Measurements from ENCODE around the gene ABT1. TPM values are rescaled to one million over a fixed set of nuclear protein-coding genes. Genes with fewer than 3 reads are reported as not detected.

Gene ABT1
- 21.0 to 22.1 TPM (median 21.6 TPM) in 3 replicates for total RNA-seq (2021)
- percentile 90 among the genes with signal in this experiment for Bru-seq, nascent RNA
- long read RNA-seq, experiment 1, transcript ABT1-201 (3 exons, 2,949 nt), result major isoform, 203 of 206 reads
- long read RNA-seq, experiment 1, partial matches to known transcripts, result 2 of 206 reads
- long read RNA-seq, experiment 1, other reads (novel, unspliced or antisense), result 1 of 206 reads
- long read RNA-seq, experiment 2, transcript ABT1-201 (3 exons, 2,949 nt), result major isoform, 64 of 72 reads
- long read RNA-seq, experiment 2, partial matches to known transcripts, result 0 of 72 reads
- long read RNA-seq, experiment 2, other reads (novel, unspliced or antisense), result 8 of 72 reads
- long read RNA-seq, experiment 3, transcript ABT1-201 (3 exons, 2,949 nt), result major isoform, 206 of 210 reads
- long read RNA-seq, experiment 3, partial matches to known transcripts, result 0 of 210 reads
- long read RNA-seq, experiment 3, other reads (novel, unspliced or antisense), result 4 of 210 reads

- Mint-ChIP-seq H3K4me1 (peaks cover 11% of the 10 kb centered on the region), H3K4me3 (no peak within 1 kb of the TSS), H3K27ac (no peak within 1 kb of the TSS), H3K9me3 (no peaks in the 10 kb centered on the region), H3K27me3 (ENCODE audit: low read depth) (peaks cover 9% of the 10 kb centered on the region; the same call in 1 of the 2 replicates), H3K36me3 (peaks cover 14% of the 10 kb centered on the region)
- ChIA-PET POLR2A (interaction anchor here (1.3 kb wide), 1 partner anchor 536 kb away, joined by 4 read pairs; a partner anchor contains a TSS), CTCF (interaction anchor here (1.0 to 5.7 kb wide), 4 partner anchors 22 to 530 kb away, joined by 3 to 181 read pairs (median 36); no protein-coding TSS in a partner anchor)
- peak; percentile 99 for DNase-seq (ENCODE audit: low spot score)
- peak; percentile 75 for ATAC-seq
- no peak for TF ChIP-seq MLX (CRISPR knock-in tag; IDR thresholded peaks at IDR 0.05)
- TF ChIP-seq GRHL2 (CRISPR knock-in tag; IDR thresholded peaks at IDR 0.05; ENCODE audit: insufficient replicate concordance, severe bottlenecking), result no peak
- peak; percentile 100 for TF ChIP-seq FOXK1 (CRISPR knock-in tag; IDR thresholded peaks at IDR 0.05)
- TF ChIP-seq PRRX2 (CRISPR knock-in tag; IDR thresholded peaks at IDR 0.05), result no peak
- TF ChIP-seq SMAD4 (CRISPR knock-in tag; IDR thresholded peaks at IDR 0.05), result no peak
- no peak for TF ChIP-seq IRF1 (CRISPR knock-in tag; IDR thresholded peaks at IDR 0.05)
- no peak for TF ChIP-seq E2F4 (CRISPR knock-in tag; IDR thresholded peaks at IDR 0.05; ENCODE audit: borderline replicate concordance, low read depth)
- TF ChIP-seq JAZF1 (CRISPR knock-in tag; IDR thresholded peaks at IDR 0.05), result no peak
- TF ChIP-seq FOXP4 (CRISPR knock-in tag; IDR thresholded peaks at IDR 0.05), result peak; percentile 88; the same call in 1 of the 2 replicates
- TF ChIP-seq NR1H2 (CRISPR knock-in tag; IDR thresholded peaks at IDR 0.05), result no peak
- TF ChIP-seq ZNF317 (CRISPR knock-in tag; IDR thresholded peaks at IDR 0.05; ENCODE audit: borderline replicate concordance, low read depth), result no peak
- no peak for TF ChIP-seq RORB (CRISPR knock-in tag; IDR thresholded peaks at IDR 0.05)
- no peak for TF ChIP-seq MXD4 (CRISPR knock-in tag; IDR thresholded peaks at IDR 0.05; ENCODE audit: borderline replicate concordance)
- TF ChIP-seq GABPB1 (CRISPR knock-in tag; IDR thresholded peaks at IDR 0.05), result peak; percentile 89
- no peak for TF ChIP-seq ZNF532 (CRISPR knock-in tag; IDR thresholded peaks at IDR 0.05; ENCODE audit: borderline replicate concordance)
- TF ChIP-seq ZNF263 (CRISPR knock-in tag; IDR thresholded peaks at IDR 0.05; ENCODE audit: low read depth), result no peak
- no peak for TF ChIP-seq PREB (CRISPR knock-in tag; IDR thresholded peaks at IDR 0.05; ENCODE audit: borderline replicate concordance)
- TF ChIP-seq ATF3 (CRISPR knock-in tag; conservative IDR thresholded peaks at IDR 0.05), result no peak
- TF ChIP-seq SP1 (CRISPR knock-in tag; conservative IDR thresholded peaks at IDR 0.05), result peak; percentile 99
- TF ChIP-seq FOXJ3 (CRISPR knock-in tag; IDR thresholded peaks at IDR 0.05; ENCODE audit: borderline replicate concordance), result no peak
- TF ChIP-seq GTF2I (CRISPR knock-in tag; conservative IDR thresholded peaks at IDR 0.05), result no peak
- no peak for TF ChIP-seq ZNF671 (CRISPR knock-in tag; IDR thresholded peaks at IDR 0.05)
- no peak for TF ChIP-seq ZBTB21 (CRISPR knock-in tag; IDR thresholded peaks at IDR 0.05; ENCODE audit: borderline replicate concordance)
- no peak for TF ChIP-seq ZNF423 (CRISPR knock-in tag; IDR thresholded peaks at IDR 0.05)
- TF ChIP-seq IRF2 (CRISPR knock-in tag; IDR thresholded peaks at IDR 0.05; ENCODE audit: borderline replicate concordance, low read depth), result no peak
Observed at GRCh38 chr6:26596579-26597388, at the start of gene ABT1. TSS of gene ABT1 (plus strand) at chr6:26596953. CDS start at chr6:26596983, 30 bp downstream.
